ENCODE data around the gene MYOCOS.
"Not testable (repeated sequence)": the region's sequence is repeated elsewhere in the genome, so short reads cannot be mapped to it uniquely, and the experiment has no call there.

The MYOCOS gene

DNA sequence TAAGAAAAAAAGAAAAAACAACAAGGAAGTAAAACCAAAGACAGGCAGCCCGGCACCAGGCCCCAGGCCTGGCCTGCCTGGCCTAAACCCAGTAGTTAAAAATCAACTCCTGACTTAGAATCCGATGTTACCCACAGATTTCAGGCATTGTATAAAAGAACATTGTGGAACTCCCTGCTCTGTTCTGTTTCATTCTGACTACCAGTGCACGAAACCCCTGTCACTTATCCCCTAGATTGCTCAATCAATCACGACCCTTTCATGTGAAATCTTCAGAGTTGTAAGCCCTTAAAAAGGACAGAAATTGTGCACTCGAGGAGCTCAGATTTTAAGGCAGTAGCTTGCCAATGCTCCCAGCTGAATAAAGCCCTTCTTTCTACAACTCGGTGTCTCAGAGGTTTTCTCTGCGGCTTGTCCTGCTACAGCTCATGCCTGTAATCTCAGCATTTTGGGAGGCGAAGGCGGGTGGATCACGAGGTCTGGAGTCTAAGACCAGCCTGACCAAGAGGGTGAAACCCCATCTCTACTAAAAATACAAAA is 15.6 kb upstream of the MYOCOS start:
- H3K36me3 Mint-ChIP-seq: no peaks in the 10 kb centered on the region
- H3K27me3 Mint-ChIP-seq: no peaks in the 10 kb centered on the region
- no peak overlapping the region for H3K27ac Mint-ChIP-seq
- H3K9me3 Mint-ChIP-seq (ENCODE audit: low read depth): no peaks in the 10 kb centered on the region
- H3K4me3 Mint-ChIP-seq: no peak overlapping the region
- H3K4me1 Mint-ChIP-seq (ENCODE audit: low read depth): no peaks in the 10 kb centered on the region

- H3K4me1 Mint-ChIP-seq (ENCODE audit: low read depth): no peaks in the 10 kb centered on the region
- no peaks in the 10 kb centered on the region for H3K36me3 Mint-ChIP-seq
- H3K9me3 Mint-ChIP-seq (ENCODE audit: low read depth): no peaks in the 10 kb centered on the region
- H3K27me3 Mint-ChIP-seq: no peaks in the 10 kb centered on the region
- no peak overlapping the region for H3K27ac Mint-ChIP-seq
- no peak overlapping the region for H3K4me3 Mint-ChIP-seq
These were observed 11.7 kb upstream of the MYOCOS start for GRCh38 chr1:171610385-171610784.

GRCh38 chr1:171611306-171611705 is 10.7 kb upstream of the MYOCOS start:
- Mint-ChIP-seq H3K27ac (no peak overlapping the region), H3K27me3 (no peaks in the 10 kb centered on the region), H3K36me3 (no peaks in the 10 kb centered on the region), H3K4me3 (no peak overlapping the region), H3K4me1 (ENCODE audit: low read depth) (no peaks in the 10 kb centered on the region), H3K9me3 (ENCODE audit: low read depth) (no peaks in the 10 kb centered on the region)

- Mint-ChIP-seq H3K4me3 (no peak overlapping the region), H3K27me3 (no peaks in the 10 kb centered on the region), H3K36me3 (no peaks in the 10 kb centered on the region), H3K27ac (no peak overlapping the region), H3K4me1 (ENCODE audit: low read depth) (no peaks in the 10 kb centered on the region), H3K9me3 (ENCODE audit: low read depth) (no peaks in the 10 kb centered on the region)
These were observed 8.8 kb upstream of the MYOCOS start for GRCh38 chr1:171613282-171613681.

GRCh38 chr1:171615122-171615906 is 6.7 kb upstream of the MYOCOS start:
- H3K4me3 Mint-ChIP-seq; H3K4me1 Mint-ChIP-seq (ENCODE audit: low read depth); H3K36me3 Mint-ChIP-seq; H3K9me3 Mint-ChIP-seq (ENCODE audit: low read depth); H3K27ac Mint-ChIP-seq; H3K27me3 Mint-ChIP-seq: not testable (repeated sequence)

DNA sequence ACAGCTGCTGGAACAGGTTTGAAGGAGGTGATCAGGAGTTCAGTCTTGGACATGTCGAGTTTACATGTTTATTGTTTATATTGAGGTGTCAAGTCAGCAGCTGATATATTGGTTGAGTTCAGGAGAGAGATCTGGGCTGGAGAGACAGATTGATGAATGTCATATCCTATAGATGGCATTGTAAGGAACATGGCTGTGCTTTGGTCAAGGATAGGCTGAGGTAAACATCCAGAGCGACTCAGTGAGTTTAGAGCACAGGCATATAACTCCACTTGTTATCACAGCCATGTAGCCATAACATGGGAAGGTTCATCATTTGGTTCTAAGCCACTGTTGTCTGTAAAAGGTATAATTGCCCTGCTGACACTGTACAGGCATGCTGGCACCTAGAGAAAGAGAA is 5.5 kb upstream of the MYOCOS start:
- no peaks in the 10 kb centered on the region for H3K9me3 Mint-ChIP-seq (ENCODE audit: low read depth)
- H3K4me1 Mint-ChIP-seq (ENCODE audit: low read depth): no peaks in the 10 kb centered on the region
- no peaks in the 10 kb centered on the region for H3K27me3 Mint-ChIP-seq
- H3K4me3 Mint-ChIP-seq: no peak overlapping the region
- H3K27ac Mint-ChIP-seq: no peak overlapping the region
- no peaks in the 10 kb centered on the region for H3K36me3 Mint-ChIP-seq

- Mint-ChIP-seq H3K36me3 (no peaks in the 10 kb centered on the region), H3K9me3 (ENCODE audit: low read depth) (no peaks in the 10 kb centered on the region), H3K27ac (no peak overlapping the region), H3K27me3 (no peaks in the 10 kb centered on the region), H3K4me1 (ENCODE audit: low read depth) (no peaks in the 10 kb centered on the region), H3K4me3 (no peak overlapping the region)
These were observed 1.7 kb downstream of the MYOCOS start for GRCh38 chr1:171623651-171624331.

- Mint-ChIP-seq H3K27me3 (peaks cover 5% of the 10 kb centered on the region), H3K27ac (no peak overlapping the region), H3K9me3 (ENCODE audit: low read depth) (no peaks in the 10 kb centered on the region), H3K4me3 (no peak overlapping the region), H3K4me1 (ENCODE audit: low read depth) (no peaks in the 10 kb centered on the region), H3K36me3 (peaks cover 2% of the 10 kb centered on the region)
These were observed 3.2 kb downstream of the MYOCOS start for GRCh38 chr1:171625225-171625624.

DNA sequence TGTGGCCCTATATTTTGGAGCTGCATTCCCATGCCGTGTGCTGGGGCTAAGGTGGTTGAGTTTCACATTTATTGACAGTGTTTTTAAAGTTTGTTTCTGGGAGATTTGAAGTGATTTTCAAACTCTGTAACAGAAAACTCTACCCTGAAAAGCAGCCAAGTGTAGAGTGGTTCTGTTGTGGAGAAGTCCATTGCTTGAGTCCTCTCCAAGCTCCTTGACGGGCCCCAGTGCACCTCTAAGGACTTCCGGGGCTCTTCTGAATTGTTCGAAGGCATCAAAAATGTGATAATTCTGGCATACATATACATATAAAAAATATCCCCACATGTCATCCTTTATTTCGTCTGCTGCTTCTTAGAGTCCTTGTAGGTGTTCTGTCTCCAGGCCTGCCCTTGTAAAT is 5.0 kb downstream of the MYOCOS start:
- H3K27ac Mint-ChIP-seq: no peak overlapping the region
- peaks cover 6% of the 10 kb centered on the region for H3K36me3 Mint-ChIP-seq
- H3K4me1 Mint-ChIP-seq (ENCODE audit: low read depth): no peaks in the 10 kb centered on the region
- peaks cover 9% of the 10 kb centered on the region for H3K27me3 Mint-ChIP-seq
- H3K9me3 Mint-ChIP-seq (ENCODE audit: low read depth): no peaks in the 10 kb centered on the region
- no peak overlapping the region for H3K4me3 Mint-ChIP-seq

- Mint-ChIP-seq H3K4me1 (ENCODE audit: low read depth) (no peaks in the 10 kb centered on the region), H3K27ac (no peak overlapping the region), H3K36me3 (peaks cover 6% of the 10 kb centered on the region), H3K9me3 (ENCODE audit: low read depth) (no peaks in the 10 kb centered on the region), H3K4me3 (no peak overlapping the region), H3K27me3 (peaks cover 13% of the 10 kb centered on the region)
These were observed 6.2 kb downstream of the MYOCOS start for GRCh38 chr1:171628225-171628624.

DNA sequence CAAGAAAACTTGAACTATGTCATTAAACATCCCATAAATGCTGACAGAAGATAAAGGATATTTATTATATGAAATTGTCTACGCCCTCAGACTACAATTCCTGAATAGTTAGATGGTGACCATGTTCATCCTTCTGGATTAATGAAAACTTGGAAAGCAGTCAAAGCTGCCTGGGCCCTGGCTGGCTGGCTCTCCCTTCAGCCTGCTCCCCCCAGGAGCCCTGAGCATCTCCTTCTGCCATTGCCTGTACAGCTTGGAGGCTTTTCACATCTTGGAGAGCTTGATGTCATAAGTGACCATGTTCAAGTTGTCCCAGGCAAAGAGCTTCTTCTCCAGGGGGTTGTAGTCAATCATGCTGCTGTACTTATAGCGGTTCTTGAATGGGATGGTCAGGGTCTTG is 13.6 kb downstream of the MYOCOS start:
- Mint-ChIP-seq H3K9me3 (ENCODE audit: low read depth) (no peaks in the 10 kb centered on the region), H3K36me3 (peaks cover 3% of the 10 kb centered on the region)

DNA sequence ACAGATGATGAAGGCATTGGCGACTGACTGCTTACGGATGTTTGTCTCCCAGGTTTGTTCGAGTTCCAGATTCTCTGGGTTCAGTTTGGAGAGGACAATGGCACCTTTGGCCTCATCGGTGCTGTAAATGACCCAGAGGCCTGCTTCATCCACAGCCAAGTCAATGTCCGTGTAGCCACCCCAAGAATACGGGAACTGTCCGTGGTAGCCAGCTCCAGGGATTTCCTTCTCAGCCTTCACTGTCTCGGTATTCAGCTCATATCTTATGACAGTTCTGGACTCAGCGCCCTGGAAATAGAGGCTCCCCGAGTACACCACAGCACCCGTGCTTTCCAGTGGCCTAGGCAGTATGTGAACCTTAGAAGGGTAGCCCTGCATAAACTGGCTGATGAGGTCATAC is 14.1 kb downstream of the MYOCOS start:
- no peak overlapping the region for H3K27ac Mint-ChIP-seq
- H3K27me3 Mint-ChIP-seq: peaks cover 9% of the 10 kb centered on the region
- H3K9me3 Mint-ChIP-seq (ENCODE audit: low read depth): no peaks in the 10 kb centered on the region
- no peak overlapping the region for H3K4me3 Mint-ChIP-seq
- peaks cover 3% of the 10 kb centered on the region for H3K36me3 Mint-ChIP-seq
- peaks cover 6% of the 10 kb centered on the region for H3K4me1 Mint-ChIP-seq (ENCODE audit: low read depth)

More for the DNA sequence above, 13.6 kb downstream of the MYOCOS start:
- no peak overlapping the region for H3K4me3 Mint-ChIP-seq
- peaks cover 8% of the 10 kb centered on the region for H3K27me3 Mint-ChIP-seq
- H3K27ac Mint-ChIP-seq: no peak overlapping the region
- peaks cover 6% of the 10 kb centered on the region for H3K4me1 Mint-ChIP-seq (ENCODE audit: low read depth)

- Mint-ChIP-seq H3K27me3 (peaks cover 3% of the 10 kb centered on the region), H3K4me1 (ENCODE audit: low read depth) (peaks cover 6% of the 10 kb centered on the region), H3K9me3 (ENCODE audit: low read depth) (no peaks in the 10 kb centered on the region), H3K36me3 (no peaks in the 10 kb centered on the region), H3K27ac (no peak overlapping the region), H3K4me3 (no peak overlapping the region)
These were observed 16.0 kb downstream of the MYOCOS start for GRCh38 chr1:171637928-171638576.

DNA sequence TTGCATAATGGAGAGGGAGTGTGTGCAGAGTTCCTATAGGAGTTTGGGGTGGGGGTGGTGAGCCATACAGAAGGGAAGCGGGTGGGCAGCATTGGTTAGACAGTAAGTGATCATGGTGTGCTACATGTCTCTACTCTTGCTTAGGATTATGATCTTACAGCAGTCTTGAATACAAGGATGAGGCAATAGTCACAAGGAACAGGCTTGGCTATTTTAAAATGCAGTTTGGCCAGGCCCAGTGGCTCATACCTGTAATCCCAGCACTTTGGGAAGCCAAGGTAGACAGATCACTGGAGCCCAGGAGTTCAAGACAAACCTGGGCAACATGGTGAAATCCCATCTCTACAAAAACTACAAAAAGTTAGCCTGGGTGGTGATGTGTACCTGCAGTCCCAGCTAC is 18.2 kb downstream of the MYOCOS start:
- Mint-ChIP-seq H3K36me3 (no peaks in the 10 kb centered on the region), H3K27me3 (peaks cover 3% of the 10 kb centered on the region), H3K4me3 (no peak overlapping the region), H3K27ac (no peak overlapping the region), H3K4me1 (ENCODE audit: low read depth) (peaks cover 9% of the 10 kb centered on the region), H3K9me3 (ENCODE audit: low read depth) (no peaks in the 10 kb centered on the region)

All from activated naive CD8-positive, alpha-beta T cell (primary cell).